ENCODE results near the gene TMEM39B.
"Not testable (repeated sequence)": the region's sequence is repeated elsewhere in the genome, so short reads cannot be mapped to it uniquely, and the experiment has no call there.

TMEM39B gene

DNA sequence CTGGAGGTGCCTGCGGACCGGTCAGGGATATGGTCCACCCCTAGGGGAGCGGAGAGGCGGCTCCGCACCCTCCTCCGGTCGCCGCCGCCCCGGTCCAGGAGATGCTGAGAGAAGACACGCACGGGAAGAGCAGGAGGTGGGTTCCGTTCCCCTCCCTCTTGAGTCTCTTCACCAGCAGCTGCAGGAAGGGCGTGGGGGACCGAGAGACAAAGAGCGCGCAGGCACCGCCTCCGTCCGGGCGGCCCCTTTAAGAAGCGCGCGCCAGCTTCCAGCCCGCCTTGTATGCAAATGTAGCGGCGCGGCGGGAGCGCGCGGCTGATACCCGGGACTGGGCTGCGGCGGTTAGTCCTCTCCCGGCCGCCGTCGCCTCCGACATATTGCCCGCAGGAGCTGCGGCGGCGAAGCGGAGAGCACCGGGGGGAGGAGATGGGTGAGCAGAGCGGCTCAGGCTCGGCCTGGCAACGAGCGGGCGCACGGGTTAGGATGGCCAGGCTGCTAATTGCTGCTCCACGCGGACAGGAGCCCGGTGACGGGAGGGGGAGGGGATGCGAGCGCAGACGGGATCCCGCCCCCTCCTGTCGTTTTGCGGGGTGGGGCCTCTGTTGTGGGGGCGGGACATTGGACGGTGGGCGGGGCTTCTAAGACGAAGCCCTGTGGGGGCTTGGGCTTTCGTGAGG is at the start of gene TMEM39B:
TSS of gene TMEM39B (plus strand) at position 318 of the 677 bp plus-strand sequence. CDS start at position 427, 109 bp downstream.
- peak; percentile 96 for DNase-seq

DNA sequence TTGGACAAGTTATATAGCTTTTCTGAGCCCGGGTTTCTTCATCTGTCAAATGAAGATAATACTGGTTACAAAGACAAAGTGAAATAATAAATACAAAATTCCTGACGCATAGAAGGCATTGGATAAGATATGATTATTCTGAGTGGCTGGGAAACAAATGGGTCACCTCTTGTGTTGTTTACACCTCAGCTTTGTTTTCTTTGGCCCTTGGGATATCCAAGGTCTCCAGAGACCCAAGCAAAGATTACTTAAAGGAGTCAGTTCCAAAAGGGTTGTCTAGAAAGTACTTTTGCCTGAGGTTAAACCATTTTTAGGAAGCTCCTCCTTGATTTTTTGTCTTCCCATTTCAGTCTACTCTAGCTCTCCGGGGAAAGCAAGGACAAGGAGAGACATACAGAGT is 49.4 kb upstream of the TMEM39B start:
- no peak for DNase-seq

DNA sequence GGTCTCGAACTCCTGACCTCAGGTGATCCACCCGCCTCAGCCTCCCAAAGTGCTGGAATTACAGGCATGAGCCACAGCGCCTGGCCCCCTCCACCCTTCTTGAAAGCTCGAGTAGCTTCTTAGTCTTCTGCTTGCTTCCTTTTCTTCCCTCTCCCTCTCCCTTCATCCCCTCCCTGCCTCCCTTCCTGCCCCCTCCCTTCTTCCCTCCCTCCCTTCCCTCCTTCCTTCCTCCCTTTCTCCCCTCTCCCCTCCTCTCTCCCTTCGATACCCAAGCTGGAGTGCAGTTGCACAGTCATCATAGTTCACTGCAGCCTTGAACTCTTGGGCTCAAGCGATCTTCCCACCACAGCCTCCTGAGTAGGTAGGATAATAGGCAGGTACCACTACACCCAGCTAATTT is 47.2 kb upstream of the TMEM39B start:
- DNase-seq = no peak

DNA sequence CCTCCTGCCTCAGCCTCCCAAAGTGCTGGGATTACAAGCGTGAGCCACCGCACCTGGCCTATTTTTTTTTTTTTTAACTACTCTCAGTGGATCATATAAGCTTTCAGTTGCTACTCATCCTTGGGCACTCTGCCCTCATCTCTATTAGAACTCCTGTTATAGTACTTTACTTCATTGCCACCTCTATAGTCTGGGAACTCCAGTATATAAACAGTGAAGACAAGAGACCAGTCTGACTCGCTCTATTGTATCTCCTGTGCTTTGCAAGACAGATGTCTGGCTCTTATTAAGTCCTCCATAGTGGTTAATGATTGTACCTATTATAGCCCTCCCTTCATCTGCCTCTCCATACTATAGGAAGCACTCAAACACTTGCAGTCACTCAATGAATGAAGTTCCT is 44.0 kb upstream of the TMEM39B start:
- no peak for DNase-seq

DNA sequence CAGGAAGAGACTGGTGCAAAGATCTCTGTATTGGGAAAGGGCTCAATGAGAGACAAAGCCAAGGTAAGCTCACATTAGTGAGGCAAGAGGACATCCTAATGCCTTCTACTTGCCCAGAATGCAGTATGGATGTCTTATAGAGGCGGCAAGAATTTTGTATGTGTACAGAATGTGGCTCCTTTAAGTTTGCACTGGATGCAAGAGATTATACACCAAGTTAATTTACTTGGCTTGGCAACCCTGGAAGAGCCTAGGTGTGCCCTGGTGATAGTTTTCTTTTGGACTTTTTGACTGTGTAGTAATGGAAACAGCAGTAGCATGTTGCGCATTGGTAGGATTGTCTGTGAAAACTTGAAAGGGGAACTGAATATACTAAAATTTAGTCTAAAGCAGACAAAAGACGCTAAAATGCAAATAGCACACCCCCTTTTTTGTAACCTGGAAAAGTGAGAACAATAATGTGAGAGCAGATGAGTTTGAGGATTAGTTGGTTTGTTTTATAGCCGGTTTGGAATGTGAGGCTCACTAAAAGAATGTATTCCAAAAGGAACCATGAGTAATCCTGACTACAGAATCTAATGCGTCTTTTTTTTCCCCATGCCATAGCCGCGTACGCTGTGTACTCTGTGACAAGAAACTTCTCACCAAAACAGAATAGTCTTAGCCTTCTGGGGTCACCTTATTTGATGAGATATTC is 41.0 kb upstream of the TMEM39B start:
- peak; percentile 81 for DNase-seq

DNA sequence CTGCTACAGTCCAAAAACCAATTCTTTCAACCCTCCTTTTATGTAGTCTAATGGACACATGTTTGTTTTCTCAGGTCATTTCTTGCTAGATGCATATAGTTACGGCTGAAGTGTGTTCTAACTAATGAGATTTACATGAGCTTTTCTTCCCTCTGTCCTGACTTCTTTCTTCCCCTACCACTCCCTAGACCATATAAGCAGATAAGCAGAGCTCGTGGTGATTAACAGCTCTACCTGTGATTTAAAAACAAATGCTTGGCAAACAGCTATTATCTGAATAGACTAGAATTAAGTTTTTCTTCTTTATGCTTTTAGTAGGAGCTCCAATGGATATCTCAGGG is 40.5 kb upstream of the TMEM39B start:
- no peak for DNase-seq

DNA sequence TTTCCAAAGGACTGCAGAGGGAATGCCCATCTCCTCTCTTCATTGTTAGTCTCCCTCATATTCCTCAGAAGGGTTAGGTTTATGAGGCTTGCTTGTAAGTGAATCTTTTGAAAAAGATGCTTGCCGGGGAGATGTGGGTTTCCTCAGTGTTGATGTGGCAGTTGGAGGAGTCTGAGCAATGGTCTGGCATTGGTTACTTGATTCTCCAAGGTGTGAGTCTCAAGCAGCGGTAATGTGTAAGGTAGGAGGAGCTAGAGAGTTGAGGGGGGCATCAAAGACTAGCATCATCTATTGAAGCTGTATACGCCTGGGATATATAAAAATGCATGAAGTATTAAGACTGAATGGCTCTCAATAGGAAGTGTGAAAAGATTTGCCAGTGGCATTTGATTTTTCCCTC is 37.6 kb upstream of the TMEM39B start:
- DNase-seq = no peak

DNA sequence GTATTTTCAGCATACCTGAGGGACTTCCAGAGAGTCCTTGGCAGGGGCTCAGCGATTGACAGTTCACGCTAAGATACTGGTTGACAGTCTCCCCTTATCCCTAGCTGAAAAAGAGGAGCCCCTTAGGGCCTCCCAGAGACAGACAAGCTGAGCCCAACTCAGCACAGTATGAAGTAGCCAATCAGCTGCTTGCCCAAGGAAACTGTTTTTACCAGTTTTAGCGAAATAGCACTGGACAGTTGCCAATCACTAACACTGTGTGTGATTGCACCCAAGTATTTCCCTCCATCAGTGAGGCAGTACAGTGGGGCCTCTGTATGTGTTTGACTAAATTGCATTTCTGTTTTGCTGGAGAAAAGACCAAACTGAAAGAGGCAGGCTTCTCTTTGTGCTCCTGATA is 32.0 kb upstream of the TMEM39B start:
- no peak for DNase-seq

DNA sequence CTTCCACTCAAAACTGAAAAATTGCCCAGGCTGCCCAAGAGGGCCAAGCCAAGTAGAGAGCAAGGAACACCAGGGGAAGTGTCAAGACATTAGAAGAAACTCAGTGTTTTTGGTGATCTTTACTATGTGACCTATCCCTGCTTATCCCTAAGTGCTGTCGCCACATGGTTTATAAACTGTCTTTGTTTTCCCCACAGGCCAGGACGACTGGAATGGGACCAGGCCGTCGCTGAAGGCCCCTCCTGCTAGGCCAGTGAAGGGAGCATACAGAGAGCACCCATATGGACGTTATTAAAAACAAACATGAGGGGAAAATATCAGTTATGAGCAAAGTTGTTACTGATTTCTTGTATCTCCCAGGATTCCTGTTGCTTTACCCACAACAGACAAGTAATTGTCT is 30.4 kb upstream of the TMEM39B start:
- DNase-seq = no peak

DNA sequence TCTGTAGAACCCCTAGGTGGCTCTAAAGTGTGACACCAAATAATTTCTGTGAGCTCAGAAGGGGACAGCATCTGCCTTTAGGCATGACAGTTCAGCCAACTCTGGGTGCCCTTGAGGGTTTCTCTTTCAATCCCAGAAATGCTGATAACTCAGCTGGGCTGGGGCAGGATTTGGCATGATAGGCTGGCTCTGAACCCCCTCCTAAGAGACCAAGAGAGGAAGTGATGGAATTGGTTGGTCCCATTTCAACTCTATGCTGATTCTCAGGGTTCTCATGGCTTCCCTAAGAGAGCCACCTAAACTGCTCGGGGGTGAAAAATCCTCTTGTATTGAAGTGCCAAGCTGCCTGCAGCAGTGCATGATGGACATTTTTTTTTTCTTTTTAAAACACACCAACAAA is 28.5 kb upstream of the TMEM39B start:
- DNase-seq = no peak

DNA sequence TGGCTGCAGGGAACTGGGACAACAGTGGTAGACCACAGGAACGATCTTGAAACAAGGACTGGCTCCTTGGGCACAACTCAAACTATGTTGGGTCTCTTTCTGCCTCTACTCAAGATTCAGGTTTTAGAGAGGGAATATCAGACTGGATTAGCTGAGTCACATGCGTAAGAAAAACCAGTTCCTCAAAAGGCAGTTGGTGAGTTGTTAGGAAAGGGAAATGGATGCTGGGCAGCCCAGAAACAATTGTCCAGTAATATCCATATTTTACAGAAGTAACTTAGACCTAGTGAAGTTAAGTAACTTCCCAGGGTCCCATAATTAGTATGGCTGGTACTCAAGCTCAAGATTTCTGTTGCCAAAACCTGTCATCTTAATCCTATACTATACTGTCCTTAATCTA is 27.0 kb upstream of the TMEM39B start:
- DNase-seq = no peak

DNA sequence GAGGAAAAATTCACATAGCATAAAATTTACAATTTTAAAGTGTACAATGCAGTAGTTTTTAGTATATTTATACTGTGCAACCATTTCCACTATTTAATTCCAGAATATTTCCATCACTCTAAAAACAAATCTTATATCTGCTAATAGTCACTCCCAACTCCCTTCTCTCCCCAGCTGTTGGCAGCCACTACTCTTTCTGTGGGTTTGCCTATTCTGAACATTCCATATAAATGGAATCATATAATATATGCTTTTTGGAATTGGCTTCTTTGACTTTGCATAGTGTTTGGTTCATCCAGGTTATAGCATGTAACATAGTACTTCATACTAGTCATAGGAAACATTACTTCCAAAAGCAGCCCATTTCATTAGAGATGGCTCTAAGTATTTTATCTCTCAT is 25.0 kb upstream of the TMEM39B start:
- DNase-seq = peak; percentile 23

DNA sequence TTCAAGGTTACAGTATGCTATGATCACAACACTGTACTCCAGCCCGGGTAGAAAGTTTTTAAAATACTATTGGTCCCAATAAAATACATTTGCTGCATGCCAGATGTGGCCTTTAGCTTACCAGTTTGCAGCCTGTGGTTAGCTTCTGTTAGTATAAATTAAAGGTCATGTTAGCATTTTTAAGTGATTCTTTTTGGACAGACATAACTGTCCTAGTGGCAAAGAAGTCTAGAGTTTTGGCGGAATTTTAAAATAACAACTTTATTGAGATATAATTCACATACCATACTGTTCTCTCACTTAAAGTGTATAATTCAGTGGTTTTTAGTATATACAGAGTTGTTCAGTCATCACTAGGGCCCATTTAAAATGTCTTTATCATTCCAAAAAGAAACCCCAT is 24.3 kb upstream of the TMEM39B start:
- DNase-seq = no peak

DNA sequence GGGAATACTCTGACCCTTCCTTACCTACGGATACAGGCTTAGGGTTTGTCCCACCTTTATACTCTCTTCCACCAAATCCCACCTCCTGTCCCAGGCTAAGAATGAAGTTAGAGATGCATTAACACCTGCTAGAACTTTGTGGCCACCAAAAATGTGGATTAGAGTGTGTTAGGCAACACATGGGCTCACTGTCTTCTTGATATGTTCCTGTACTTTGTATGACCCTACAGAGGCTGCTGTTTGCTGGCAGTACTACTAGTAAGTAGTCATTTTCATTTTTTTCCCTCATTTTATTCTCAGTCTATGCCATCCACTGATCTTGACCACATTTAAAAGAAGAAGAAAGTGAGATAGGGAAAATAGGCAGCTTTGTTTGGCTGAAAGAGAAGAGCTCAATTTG is 21.0 kb upstream of the TMEM39B start:
- DNase-seq = no peak

DNA sequence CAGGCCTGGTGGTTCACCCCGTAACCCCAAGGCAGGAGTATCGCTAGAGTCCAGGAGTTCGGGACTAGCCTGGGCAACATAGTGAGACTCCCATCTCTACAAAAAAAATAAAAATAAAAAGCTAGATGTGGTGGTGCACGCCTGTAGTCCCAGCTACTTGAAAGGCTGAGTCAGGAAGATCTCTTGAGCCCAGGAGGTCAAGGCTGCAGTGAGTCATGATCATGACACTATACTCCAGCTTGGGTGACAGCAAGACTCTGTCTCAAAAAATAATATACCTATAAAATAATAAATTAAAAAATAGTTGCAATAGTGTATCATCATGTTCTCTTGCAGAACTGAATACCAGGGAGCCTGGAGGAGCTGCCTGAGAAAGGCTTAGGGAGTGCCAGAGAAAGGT is 19.9 kb upstream of the TMEM39B start:
- DNase-seq = peak; percentile 55

DNA sequence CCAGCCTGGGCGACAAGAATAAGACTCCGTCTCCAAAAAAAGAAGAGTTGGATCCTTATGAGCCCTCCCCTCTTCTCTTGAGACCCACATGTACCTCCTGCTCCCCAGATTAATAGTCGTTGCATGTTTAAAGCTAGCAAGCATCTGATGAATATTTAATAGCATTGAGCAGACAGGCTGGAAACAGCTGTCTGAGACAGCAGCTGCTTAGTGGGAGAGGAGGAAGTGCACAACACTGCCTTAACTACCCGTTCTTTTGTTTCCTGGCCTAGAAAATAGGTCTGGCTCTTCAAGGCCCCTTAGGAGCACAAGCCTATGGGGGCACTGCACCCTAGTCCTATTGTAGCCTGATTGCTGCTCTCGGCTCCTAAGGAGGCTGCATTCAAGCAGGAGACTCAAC is 17.3 kb upstream of the TMEM39B start:
- no peak for DNase-seq

DNA sequence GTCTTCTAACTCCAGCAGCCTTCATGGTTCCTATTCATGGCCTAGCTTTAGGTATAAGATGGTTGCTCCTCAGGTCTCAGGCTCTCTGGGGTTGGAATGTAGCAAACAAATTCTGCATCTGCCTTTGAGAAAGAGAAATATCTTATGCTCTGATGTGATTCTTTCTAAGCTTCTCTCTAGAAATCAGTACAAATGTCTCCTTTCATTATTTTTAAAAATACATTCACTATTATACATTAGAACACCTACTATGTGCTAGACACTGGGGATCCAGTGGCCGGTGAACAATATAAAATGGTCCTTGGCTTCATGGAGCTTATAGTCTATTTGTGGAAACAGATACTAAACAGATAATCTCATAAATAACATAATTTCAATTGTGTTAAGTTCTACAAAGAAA is 16.1 kb upstream of the TMEM39B start:
- DNase-seq = no peak

DNA sequence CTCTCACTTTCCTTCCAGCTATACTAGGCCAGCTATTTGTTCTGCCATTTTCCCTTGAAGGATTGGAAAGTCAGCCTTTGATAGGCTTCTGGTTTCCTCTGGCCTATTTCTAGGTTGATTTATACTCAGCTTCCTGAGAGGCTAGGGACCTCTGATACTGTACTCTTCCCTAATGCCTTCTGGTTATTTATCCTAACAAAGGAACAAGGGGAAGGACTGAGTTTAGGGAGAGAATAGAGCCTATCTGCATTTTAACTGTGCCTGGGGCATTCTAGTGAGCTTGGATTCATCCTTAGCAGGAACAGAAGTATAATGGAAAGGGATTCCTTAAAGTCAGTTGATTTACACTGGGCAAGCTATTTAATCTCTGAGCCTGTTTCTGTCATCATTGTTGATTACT is 11.8 kb upstream of the TMEM39B start:
- no peak for DNase-seq

DNA sequence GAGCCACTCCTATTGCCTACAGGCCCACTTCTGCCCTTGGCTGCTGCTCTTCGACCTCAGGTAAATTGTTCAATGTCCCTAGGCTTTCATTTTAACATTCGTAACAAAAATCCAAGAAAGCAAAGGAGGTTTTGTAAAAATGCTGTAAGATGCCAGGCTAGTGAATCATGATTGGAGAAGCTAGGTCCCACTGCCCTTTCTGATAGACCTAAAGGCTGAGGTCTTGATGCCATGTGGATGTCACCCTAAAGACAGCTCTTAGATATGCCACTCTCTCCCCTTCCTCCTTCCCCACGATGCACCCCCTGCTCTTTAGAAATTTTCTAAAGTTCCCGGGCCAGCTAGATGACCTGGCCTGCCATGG is 9.9 kb upstream of the TMEM39B start:
- no peak for DNase-seq

DNA sequence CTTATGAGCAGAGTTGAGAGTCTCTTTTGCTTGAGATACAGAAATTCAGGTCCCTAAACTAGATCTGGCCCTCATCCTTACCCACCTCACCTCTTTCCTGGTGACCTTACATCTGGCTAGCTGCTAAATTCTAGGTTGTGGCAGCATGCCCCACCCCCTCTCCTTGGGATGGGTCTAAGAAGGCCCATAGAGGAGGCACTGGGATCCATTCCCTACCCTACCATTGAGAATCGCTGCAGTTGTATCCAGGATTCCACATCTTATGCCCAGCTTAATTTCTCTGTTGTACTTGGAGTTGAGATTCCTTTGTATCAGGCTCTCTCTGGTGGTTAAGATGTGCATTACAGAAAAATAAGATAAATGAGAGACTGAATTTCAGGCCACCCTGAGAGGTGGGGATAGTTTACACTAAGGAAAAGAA is 9.5 kb upstream of the TMEM39B start:
- DNase-seq = peak; percentile 60

DNA sequence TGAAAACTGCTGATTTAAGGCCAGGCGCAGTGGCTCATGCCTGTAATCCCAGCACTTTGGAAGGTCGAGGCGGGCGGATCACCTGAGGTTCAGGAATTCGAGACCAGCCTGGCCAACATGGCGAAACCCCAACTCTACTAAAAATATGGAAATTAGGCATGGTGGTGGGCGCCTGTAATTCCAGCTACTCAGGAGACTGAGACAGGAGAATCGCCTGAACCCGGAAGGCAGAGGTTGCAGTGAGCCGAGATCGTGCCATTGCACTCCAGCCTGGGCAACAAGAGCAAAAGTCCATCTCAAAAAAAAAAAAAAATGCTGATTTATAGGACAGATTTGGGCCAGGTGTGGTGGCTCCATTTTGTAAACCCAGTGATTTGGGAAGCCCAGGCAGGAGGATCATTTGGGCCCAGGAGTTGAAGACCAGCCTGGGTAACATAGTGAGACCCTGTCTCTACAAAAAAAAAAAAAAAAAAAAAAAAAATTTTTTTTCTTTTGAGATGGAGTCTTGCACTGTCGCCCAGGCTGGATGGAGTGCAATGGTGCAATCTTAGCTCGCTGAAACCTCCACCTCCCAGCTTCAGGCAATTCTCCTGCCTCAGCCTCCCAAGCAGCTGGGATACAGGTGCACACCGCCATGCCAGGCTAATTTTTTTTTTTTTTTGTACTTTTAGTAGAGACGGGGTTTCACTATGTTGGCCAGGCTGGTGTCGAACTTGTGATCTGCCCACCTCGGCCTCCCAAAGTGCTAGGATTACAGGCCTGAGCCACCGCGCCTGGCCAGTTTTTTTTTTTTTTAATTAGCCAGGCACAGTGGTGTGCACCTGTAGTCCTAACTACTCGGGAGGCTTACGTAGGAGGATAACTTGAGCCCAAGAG is 6.9 kb upstream of the TMEM39B start:
- not testable (repeated sequence) for DNase-seq

DNA sequence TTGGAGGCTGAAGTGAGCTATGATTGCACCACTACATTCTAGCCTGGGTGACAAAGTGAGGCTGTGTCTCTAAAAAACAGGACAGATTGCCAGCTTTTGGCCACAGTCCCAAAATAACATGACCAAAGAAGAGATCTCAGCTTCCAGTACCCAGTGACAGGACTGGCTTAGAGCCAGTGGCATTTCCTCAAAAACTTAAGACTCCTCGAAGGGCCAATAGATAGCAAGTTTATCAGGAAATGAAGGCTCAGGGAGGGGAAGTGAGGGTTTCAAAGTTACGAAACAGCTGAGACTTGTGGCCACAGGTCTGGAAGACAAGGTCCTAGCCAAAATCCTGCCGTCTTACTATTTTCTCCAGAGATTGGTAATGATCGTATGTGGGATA is 6.3 kb upstream of the TMEM39B start:
- peak; percentile 70 for DNase-seq

DNA sequence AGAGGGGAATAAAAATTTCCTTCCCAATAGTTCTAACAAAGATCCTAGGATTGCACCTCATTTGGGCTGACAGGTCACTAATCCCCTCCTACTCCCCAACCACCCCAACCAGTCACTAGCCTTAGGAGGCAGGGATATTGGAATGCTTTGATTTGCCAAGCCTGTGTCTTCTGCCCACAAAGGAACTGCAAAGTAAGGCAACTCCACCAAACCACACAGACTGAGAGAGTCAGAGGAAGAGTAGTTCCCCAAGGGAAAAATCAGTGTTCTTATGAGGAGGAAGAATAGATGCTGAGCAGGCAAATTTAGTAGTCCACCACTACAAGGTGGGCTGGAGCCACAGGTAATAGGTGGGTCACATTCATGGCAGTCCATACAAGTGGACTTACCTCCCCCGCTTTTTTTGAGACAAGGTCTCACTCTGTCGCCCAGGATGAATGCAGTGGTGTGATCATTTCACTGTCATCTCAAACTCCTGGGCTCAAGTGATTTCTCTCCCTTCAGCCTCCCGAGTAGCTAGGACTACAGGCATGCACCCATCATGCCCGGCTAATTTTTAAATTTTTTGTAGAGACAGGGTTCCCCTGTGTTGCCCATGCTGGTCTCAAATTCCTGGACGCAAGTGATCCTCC is 3.7 kb upstream of the TMEM39B start:
- no peak for DNase-seq
